ENCODE measurements around the gene CLTB.

GRCh38 chr5:176400382-176401156, 15.8 kb downstream of the CLTB start:
- no peak for TF ChIP-seq POLR2A (IDR thresholded peaks at IDR 0.05)
- TF ChIP-seq CTCF (IDR thresholded peaks at IDR 0.05), result no peak
- TF ChIP-seq EP300 (IDR thresholded peaks at IDR 0.05), result no peak

Data from tibial nerve (tissue), 4 donors.